Germinal center (tissue), 1 donor: ENCODE measurements around the gene SLC25A3.
A peak's percentile ranks its signal among the peaks of the same experiment; 100 is the strongest.
"Not testable (repeated sequence)": the region's sequence is repeated elsewhere in the genome, so short reads cannot be mapped to it uniquely, and the experiment has no call there.

ENCODE experiments used
- DNase-seq: peaks from one replicate; pipeline ENCODE4 v3.0.0; 2012; ENCODE audit warnings: mixed read lengths, low spot score

The SLC25A3 gene

GRCh38 chr12:98594050-98594835 is 757 bp downstream of the SLC25A3 start:
- no peak for DNase-seq

GRCh38 chr12:98595243-98595988 is 1.9 kb downstream of the SLC25A3 start:
- no peak for DNase-seq

GRCh38 chr12:98597313-98597712 is 3.8 kb downstream of the SLC25A3 start:
- DNase-seq: not testable (repeated sequence)

GRCh38 chr12:98601924-98602323 is 8.4 kb downstream of the SLC25A3 start:
- no peak for DNase-seq

GRCh38 chr12:98606359-98606988 is 13.0 kb downstream of the SLC25A3 start:
- DNase-seq: no peak

- DNase-seq: no peak
These were observed 17.1 kb downstream of the SLC25A3 start for GRCh38 chr12:98610596-98610995.

GRCh38 chr12:98612696-98613334 is 19.3 kb downstream of the SLC25A3 start:
- peak; percentile 70 for DNase-seq

GRCh38 chr12:98618952-98619351 is 25.5 kb downstream of the SLC25A3 start:
- DNase-seq: no peak

- DNase-seq: peak; percentile 48
These were observed 42.3 kb downstream of the SLC25A3 start for GRCh38 chr12:98635657-98636323.

- DNase-seq: no peak
These were observed 43.6 kb downstream of the SLC25A3 start for GRCh38 chr12:98637068-98637467.

GRCh38 chr12:98638009-98638408 is 44.5 kb downstream of the SLC25A3 start:
- DNase-seq: no peak

GRCh38 chr12:98639491-98639890 is 46.0 kb downstream of the SLC25A3 start:
- no peak for DNase-seq

GRCh38 chr12:98642801-98643200 is 49.3 kb downstream of the SLC25A3 start:
- DNase-seq: not testable (repeated sequence)

GRCh38 chr12:98644433-98644711 is 50.9 kb downstream of the SLC25A3 start:
- no peak for DNase-seq

- peak; percentile 96 for DNase-seq
These were observed 51.5 kb downstream of the SLC25A3 start, which contains the start of the genes APAF1 and IKBIP for GRCh38 chr12:98644712-98645571. Gene APAF1, plus strand, starts transcription at chr12:98645290. Its CDS starts 3,070 bp downstream, at chr12:98648360. Gene IKBIP, minus strand, starts transcription at chr12:98644788. Its CDS starts 87 bp downstream, at chr12:98644701.

- DNase-seq: peak; percentile 9
These were observed 52.1 kb downstream of the SLC25A3 start for GRCh38 chr12:98645572-98646067.

- no peak for DNase-seq
These were observed 53.0 kb downstream of the SLC25A3 start for GRCh38 chr12:98646294-98647090.

GRCh38 chr12:98651328-98651727 is 57.8 kb downstream of the SLC25A3 start:
- no peak for DNase-seq

GRCh38 chr12:98653866-98654493 is 60.5 kb downstream of the SLC25A3 start:
- DNase-seq: peak; percentile 36
